IMR-90 (cell line): ENCODE data around the gene KDM5A. TPM values are rescaled to one million over a fixed set of nuclear protein-coding genes. Genes with fewer than 3 reads are reported as not detected.

Source experiments
- ATAC-seq: fragments of 200-7000 bp; cut with Tn5 transposase; 2 replicates; pipeline ENCODE4 v1.9.1; 2020; ENCODE audit warnings: low read depth, mild to moderate bottlenecking, moderate library complexity
- BruUV-seq: library from RNA; stranded (reverse); fragments of 400-500 nt; replicated peaks from 2 replicates; lab custom pipeline; 2021; lab: Mats Ljungman, UMichigan
- CTCF ChIA-PET: fragments of 300-600 bp; formaldehyde crosslinking; extraction: SDS; loops from one replicate; lab custom pipeline; 2021; ENCODE audit warnings: antibody characterized with exemption; lab: Yijun Ruan, JAX
- POLR2A ChIA-PET: fragments of 300-600 bp; sonication (Branson Sonifier 250); formaldehyde crosslinking; loops from one replicate; lab custom pipeline; 2022; ENCODE audit warnings: antibody characterized with exemption; ENCODE audit not compliant: unreplicated experiment; lab: Charles Lee
- DNase-seq: peaks from one replicate; pipeline ENCODE4 v3.0.0; 2013
- H2AFZ ChIP-seq: replicated peaks from 2 replicates; pipeline ENCODE3; 2013; ENCODE audit warnings: low read length, mild to moderate bottlenecking; ENCODE audit not compliant: poor library complexity
- H2AK5ac ChIP-seq: 2 replicates; pipeline ENCODE4 v1.6.1; 2013; ENCODE audit warnings: low read depth, low read length, inconsistent platforms
- H2AK9ac ChIP-seq: replicated peaks from 2 replicates; pipeline ENCODE3; 2013; ENCODE audit warnings: mild to moderate bottlenecking, low read depth, low read length, moderate library complexity; ENCODE audit not compliant: poor library complexity
- H2BK120ac ChIP-seq: 2 replicates; pipeline ENCODE4 v1.6.1; 2013; ENCODE audit warnings: low read depth, low read length, inconsistent platforms
- H2BK15ac ChIP-seq: 3 replicates; pipeline ENCODE4 v1.6.1; 2013; ENCODE audit warnings: low read depth, low read length, inconsistent platforms
- H2BK20ac ChIP-seq: 2 replicates; pipeline ENCODE4 v1.6.1; 2013; ENCODE audit warnings: low read depth, mild to moderate bottlenecking, inconsistent platforms, low read length, moderate library complexity
- H2BK5ac ChIP-seq: 2 replicates; pipeline ENCODE4 v1.6.1; 2013; ENCODE audit warnings: mild to moderate bottlenecking, low read depth, low read length, inconsistent platforms; ENCODE audit not compliant: poor library complexity, severe bottlenecking
- H3K14ac ChIP-seq: replicated peaks from 2 replicates; pipeline ENCODE4 v1.6.1; 2013; ENCODE audit warnings: low read depth, low read length, inconsistent platforms
- H3K18ac ChIP-seq: 2 replicates; pipeline ENCODE4 v1.6.1; 2013; ENCODE audit warnings: low read depth, low read length, control low read depth
- H3K23ac ChIP-seq: 2 replicates; pipeline ENCODE4 v1.6.1; 2013; ENCODE audit warnings: low read depth, low read length, inconsistent platforms
- H3K27ac ChIP-seq: 2 replicates; pipeline ENCODE4 v1.5.1; 2013; ENCODE audit warnings: mild to moderate bottlenecking, control low read depth, low read length; ENCODE audit not compliant: insufficient read depth
- H3K27me3 ChIP-seq: 2 replicates; pipeline ENCODE4 v1.6.1; 2013; ENCODE audit warnings: low read length; ENCODE audit not compliant: control insufficient read depth, insufficient read depth
- H3K36me3 ChIP-seq: 2 replicates; pipeline ENCODE4 v1.6.1; 2013; ENCODE audit warnings: low read length, mixed read lengths; ENCODE audit not compliant: control insufficient read depth, insufficient read depth
- H3K4ac ChIP-seq: 2 replicates; pipeline ENCODE4 v1.6.1; 2013; ENCODE audit warnings: low read depth, low read length, inconsistent platforms
- H3K4me1 ChIP-seq: 2 replicates; pipeline ENCODE4 v1.6.1; 2013; ENCODE audit warnings: low read length, mixed read lengths; ENCODE audit not compliant: control insufficient read depth, insufficient read depth
- H3K4me2 ChIP-seq: 2 replicates; pipeline ENCODE4 v1.6.1; 2013; ENCODE audit warnings: low read depth, mild to moderate bottlenecking, control low read depth, low read length, moderate library complexity
- H3K4me3 ChIP-seq: 2 replicates; pipeline ENCODE4 v1.5.1; 2013; ENCODE audit warnings: low read depth, mild to moderate bottlenecking, control low read depth, low read length, moderate library complexity; ENCODE audit not compliant: insufficient read depth
- H3K56ac ChIP-seq: 2 replicates; pipeline ENCODE4 v1.6.1; 2013; ENCODE audit warnings: low read length, inconsistent platforms; ENCODE audit not compliant: insufficient read depth; ENCODE audit errors: extremely low read depth
- H3K79me1 ChIP-seq, 2 experiments: 2 replicates each; pipeline ENCODE4 v1.6.1; 2013; ENCODE audit warnings: low read length in 2 of 2, inconsistent platforms in 1 of 2, low read depth in 1 of 2
- H3K9ac ChIP-seq: 2 replicates; pipeline ENCODE4 v1.6.1; 2013; ENCODE audit warnings: low read depth, low read length, control low read depth
- H3K9me1 ChIP-seq: 2 replicates; pipeline ENCODE4 v1.6.1; 2013; ENCODE audit warnings: low read length, inconsistent platforms; ENCODE audit not compliant: insufficient read depth
- H3K9me3 ChIP-seq: 2 replicates; pipeline ENCODE4 v1.6.1; 2013; ENCODE audit warnings: low read length; ENCODE audit not compliant: control insufficient read depth, insufficient read depth
- H4K20me1 ChIP-seq: 2 replicates; pipeline ENCODE4 v1.6.1; 2013; ENCODE audit warnings: low read length, inconsistent platforms; ENCODE audit not compliant: insufficient read depth
- H4K5ac ChIP-seq: 2 replicates; pipeline ENCODE4 v1.6.1; 2013; ENCODE audit warnings: mild to moderate bottlenecking, low read depth, low read length, control low read depth
- H4K8ac ChIP-seq, 2 experiments: 2 replicates each; pipeline ENCODE4 v1.6.1; 2013; ENCODE audit warnings: low read depth in 2 of 2, low read length in 2 of 2, control low read depth in 1 of 2, inconsistent platforms in 1 of 2
- H4K91ac ChIP-seq: 2 replicates; pipeline ENCODE4 v1.6.1; 2013; ENCODE audit warnings: low read depth, low read length, inconsistent platforms; ENCODE audit not compliant: insufficient read depth
- CEBPB ChIP-seq: IDR thresholded peaks from 2 replicates; pipeline ENCODE4 v1.6.1; 2012; ENCODE audit warnings: low read depth, low read length, improper control_type of control experiment
- NFE2L2 ChIP-seq: fragments of 150-350 bp; IDR thresholded peaks from 2 replicates; pipeline ENCODE4 v1.6.1; 2016; ENCODE audit warnings: low read depth, mild to moderate bottlenecking, low read length
- RCOR1 ChIP-seq: IDR thresholded peaks from 2 replicates; pipeline ENCODE4 v1.6.1; 2012; ENCODE audit warnings: mild to moderate bottlenecking, low read length, improper control_type of control experiment; ENCODE audit not compliant: insufficient replicate concordance
- SMC3 ChIP-seq: fragments of 150-350 bp; IDR thresholded peaks from 2 replicates; pipeline ENCODE4 v1.6.1; 2016; ENCODE audit warnings: low read depth, mild to moderate bottlenecking, antibody characterized with exemption, low read length, moderate library complexity
- WGBS, 2 experiments: methylation state at CpG; one replicate each; pipeline versions ENCODE4 v1.1.5 to v1.1.7; 2013; ENCODE audit warnings: missing lambda C conversion rate in 2 of 2; ENCODE audit not compliant: insufficient read length in 1 of 2; ENCODE audit errors: extremely low coverage in 2 of 2; 5-methylcytosine and 5-hydroxymethylcytosine counted together
- dilution Hi-C: fragments of 300-500 bp; cut with HindIII; formaldehyde crosslinking; loops from one replicate; pipeline ENCODE4 v1.14.3; 2018; ENCODE audit warnings: low sequenced_read_pairs; ENCODE audit not compliant: unreplicated experiment
- in situ Hi-C: fragments of 300-500 bp; cut with MboI; formaldehyde crosslinking; loops from 3 replicates; pipeline ENCODE4 v1.14.3; 2019; ENCODE audit warnings: low sequenced_read_pairs, inconsistent platforms, mixed read lengths
- intact Hi-C: fragments of 100-400 bp; cut with micrococcal nuclease; formaldehyde crosslinking; loops from 2 replicates; pipeline ENCODE4 v1.10.0; 2022
- polyA plus RNA-seq, 3 experiments: library from polyadenylated mRNA; depleted of rRNA; stranded (reverse); fragments of >200 nt; gene quantifications; 2 replicates each; pipeline ENCODE4 v1.2.3, GENCODE V29; 2012; ENCODE audit warnings: low replicate concordance in 1 of 3
- total RNA-seq: library from RNA; depleted of rRNA; stranded (reverse); fragments of >200 nt; gene quantifications from 2 replicates; pipeline ENCODE4 v1.2.3, GENCODE V29; 2012

Gene KDM5A
- total and polyA plus RNA-seq, 2 of the 4 experiments (the other 2 are of a cell fraction): 7.9 to 95.9 TPM

DNA sequence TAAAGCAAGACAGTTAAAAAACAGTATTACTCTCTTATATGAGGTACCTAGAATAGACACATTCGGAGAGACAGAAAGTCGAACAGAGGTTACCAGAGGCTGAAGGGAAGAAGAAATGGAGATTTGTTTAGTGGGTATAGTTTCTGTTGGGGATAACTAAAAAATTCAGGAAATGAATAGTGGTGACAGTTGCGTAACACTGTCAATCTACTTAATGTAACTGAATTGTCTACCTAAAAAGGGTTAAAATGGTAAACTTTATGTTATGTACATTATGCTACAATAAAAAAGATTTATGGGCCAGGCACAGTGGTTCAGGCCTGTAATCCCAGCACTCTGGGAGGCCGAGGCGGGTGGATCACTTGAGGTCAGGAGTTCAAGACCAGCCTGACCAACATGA, 95.9 kb downstream of the KDM5A start:
- Histone ChIP-seq H2AK5ac (no peak overlapping the region), H3K27ac (no peak overlapping the region), H3K23ac (no peak overlapping the region), H3K56ac (no peak overlapping the region), H4K5ac (no peak overlapping the region), H2BK120ac (no peak overlapping the region), H4K91ac (no peak overlapping the region), H3K18ac (no peak overlapping the region), H3K4me3 (no peak overlapping the region), H3K9me3 (no peaks in the 10 kb centered on the region), H3K4ac (no peak overlapping the region), H3K27me3 (no peaks in the 10 kb centered on the region), H3K4me2 (no peak overlapping the region), H2BK15ac (no peak overlapping the region), H3K14ac (no peak overlapping the region), H2AK9ac (no peak overlapping the region), H3K4me1 (peaks cover 2% of the 10 kb centered on the region), H2AFZ (no peak overlapping the region), H3K9ac (no peak overlapping the region), H2BK5ac (no peak overlapping the region), H4K20me1 (peaks cover 3% of the 10 kb centered on the region; the same call in 1 of the 2 replicates), H3K9me1 (peaks cover 5% of the 10 kb centered on the region; the same call in 1 of the 2 replicates), H3K79me1 (peaks cover 6 to 10% of the 10 kb centered on the region in 2 experiments; a peak in 1 of 4 replicates), H2BK20ac (no peak overlapping the region), H4K8ac (no peak overlapping the region), H3K36me3 (peaks cover 30% of the 10 kb centered on the region)
- in situ Hi-C loops: no loop called here
- ATAC-seq: no peak
- ChIA-PET POLR2A (no interaction called here), CTCF (no interaction called here)
- intact Hi-C loops: loop anchor here (5.0 kb wide), 1 partner anchor 39 kb away; no protein-coding TSS in a partner anchor
- dilution Hi-C loops: no loop called here
- no peak for DNase-seq
- WGBS, 2 experiments: 90% methylated on average over 4 of the region's 5 CpGs; no CpG with 5 or more reads in 1 of the 2 experiments
- TF ChIP-seq SMC3 (no peak), CEBPB (peak; percentile 78), NFE2L2 (no peak), RCOR1 (no peak)
- no TSS peak for BruUV-seq
